ENCODE data around the gene CEL. TPM values are rescaled to one million over a fixed set of nuclear protein-coding genes. Genes with fewer than 3 reads are reported as not detected.
A peak's percentile ranks its signal among the peaks of the same experiment; 100 is the strongest.

Gene CEL
- total RNA-seq, 1 donor from 2014 or later: 3.4 TPM

- Histone ChIP-seq H3K79me2 (ENCODE audit: insufficient read depth, low read length) (peaks cover 25% of the 10 kb centered on the region), H3K27ac (ENCODE audit: low read depth, low read length) (no peak overlapping the region), H3K36me3 (ENCODE audit: insufficient read depth, low read length) (peaks cover 2% of the 10 kb centered on the region), H3K4me3 (ENCODE audit: insufficient read depth, low read depth, low read length) (no peak overlapping the region), H2AFZ (ENCODE audit: low read depth, low read length) (no peak overlapping the region), H3K27me3 (ENCODE audit: insufficient read depth, low read length) (no peaks in the 10 kb centered on the region), H4K20me1 (ENCODE audit: insufficient read depth, low read length) (peaks cover 55% of the 10 kb centered on the region), H3K4me2 (ENCODE audit: low read length) (no peak overlapping the region), H3K4me1 (ENCODE audit: insufficient read depth, low read length) (peaks cover 26% of the 10 kb centered on the region), H3K9ac (ENCODE audit: low read length) (no peak overlapping the region), H3K9me3 (ENCODE audit: insufficient read depth, low read depth, low read length) (no peaks in the 10 kb centered on the region)
- H3K9me3 Mint-ChIP-seq (ENCODE audit: unreplicated experiment): no peaks in the 10 kb centered on the region
- H3K4me1 Mint-ChIP-seq (ENCODE audit: low read depth, unreplicated experiment): peaks cover 9% of the 10 kb centered on the region
- H3K27ac Mint-ChIP-seq (ENCODE audit: unreplicated experiment): no peak overlapping the region
- H3K36me3 Mint-ChIP-seq (ENCODE audit: low read depth, unreplicated experiment): peaks cover 15% of the 10 kb centered on the region
- TF ChIP-seq EZH2 (IDR thresholded peaks at IDR 0.05; ENCODE audit: insufficient read depth, low read length): no peak
- TF ChIP-seq, protein P1, sequence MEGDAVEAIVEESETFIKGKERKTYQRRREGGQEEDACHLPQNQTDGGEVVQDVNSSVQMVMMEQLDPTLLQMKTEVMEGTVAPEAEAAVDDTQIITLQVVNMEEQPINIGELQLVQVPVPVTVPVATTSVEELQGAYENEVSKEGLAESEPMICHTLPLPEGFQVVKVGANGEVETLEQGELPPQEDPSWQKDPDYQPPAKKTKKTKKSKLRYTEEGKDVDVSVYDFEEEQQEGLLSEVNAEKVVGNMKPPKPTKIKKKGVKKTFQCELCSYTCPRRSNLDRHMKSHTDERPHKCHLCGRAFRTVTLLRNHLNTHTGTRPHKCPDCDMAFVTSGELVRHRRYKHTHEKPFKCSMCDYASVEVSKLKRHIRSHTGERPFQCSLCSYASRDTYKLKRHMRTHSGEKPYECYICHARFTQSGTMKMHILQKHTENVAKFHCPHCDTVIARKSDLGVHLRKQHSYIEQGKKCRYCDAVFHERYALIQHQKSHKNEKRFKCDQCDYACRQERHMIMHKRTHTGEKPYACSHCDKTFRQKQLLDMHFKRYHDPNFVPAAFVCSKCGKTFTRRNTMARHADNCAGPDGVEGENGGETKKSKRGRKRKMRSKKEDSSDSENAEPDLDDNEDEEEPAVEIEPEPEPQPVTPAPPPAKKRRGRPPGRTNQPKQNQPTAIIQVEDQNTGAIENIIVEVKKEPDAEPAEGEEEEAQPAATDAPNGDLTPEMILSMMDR (IDR thresholded peaks at IDR 0.05; ENCODE audit: insufficient read depth, low read depth, low read length): no peak
- H3K27me3 Mint-ChIP-seq (ENCODE audit: low read depth, unreplicated experiment): no peaks in the 10 kb centered on the region
- H3K4me3 Mint-ChIP-seq (ENCODE audit: unreplicated experiment): peak overlapping the region; percentile 20
- FAIRE-seq: no peak
- DNase-seq (ENCODE audit: low read depth): no peak
Observed at GRCh38 chr9:133109931-133110650, 48.3 kb downstream of the CEL start.

DNA sequence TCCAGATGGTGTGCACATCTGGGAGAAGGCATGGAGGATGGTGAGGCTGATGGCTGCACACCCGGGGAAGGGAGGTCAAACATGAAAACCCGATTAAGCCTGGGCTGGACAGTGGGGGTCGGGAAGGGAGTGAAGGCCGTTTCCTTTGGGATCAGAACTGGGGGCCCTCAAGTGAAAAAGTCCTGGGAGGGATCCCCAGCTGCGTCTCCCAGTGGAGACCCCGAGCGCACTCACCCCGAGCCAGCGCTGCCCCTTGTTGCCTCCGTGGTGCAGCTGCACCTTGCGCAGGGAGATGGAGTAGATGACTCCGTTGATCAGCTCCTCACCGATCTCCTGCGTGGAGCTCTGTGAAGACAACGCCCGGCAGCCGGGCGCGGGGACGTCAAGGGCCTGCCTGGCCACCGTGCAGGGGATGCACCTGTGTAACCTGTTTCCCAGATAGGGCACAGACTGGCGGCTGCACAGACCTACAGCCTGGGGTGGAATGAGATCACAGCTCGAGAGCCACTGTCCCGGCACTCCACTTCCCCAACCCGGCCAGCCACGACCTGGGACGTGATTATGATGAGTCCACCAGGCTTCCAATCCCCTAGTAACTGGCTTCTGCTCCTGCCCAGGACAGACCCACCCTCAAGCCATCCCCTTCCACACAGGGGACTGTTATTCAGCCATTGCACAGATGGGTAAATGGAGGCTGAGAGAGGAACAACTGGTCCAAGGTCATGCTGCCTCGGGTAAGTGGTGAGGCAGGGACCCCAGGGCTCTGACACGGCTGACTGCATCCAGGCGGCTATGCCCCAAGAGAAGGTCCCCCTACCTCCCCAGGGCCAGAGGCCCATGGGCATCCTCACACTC is 50.3 kb downstream of the CEL start:
- no peak overlapping the region for H3K4me3 Mint-ChIP-seq (ENCODE audit: unreplicated experiment)
- peaks cover 62% of the 10 kb centered on the region for H4K20me1 ChIP-seq (ENCODE audit: insufficient read depth, low read length)

More for the DNA sequence above, 50.3 kb downstream of the CEL start:
- H3K4me2 ChIP-seq (ENCODE audit: low read length): no peak overlapping the region
- no peak for DNase-seq (ENCODE audit: low read depth)
- H3K27me3 Mint-ChIP-seq (ENCODE audit: low read depth, unreplicated experiment): no peaks in the 10 kb centered on the region
- H3K9me3 Mint-ChIP-seq (ENCODE audit: unreplicated experiment): no peaks in the 10 kb centered on the region
- H3K4me1 ChIP-seq (ENCODE audit: insufficient read depth, low read length): peaks cover 42% of the 10 kb centered on the region
- H3K4me1 Mint-ChIP-seq (ENCODE audit: low read depth, unreplicated experiment): peaks cover 16% of the 10 kb centered on the region
- TF ChIP-seq, protein P1 (IDR thresholded peaks at IDR 0.05; ENCODE audit: insufficient read depth, low read depth, low read length): no peak
- TF ChIP-seq EZH2 (IDR thresholded peaks at IDR 0.05; ENCODE audit: insufficient read depth, low read length): no peak
- H3K9me3 ChIP-seq (ENCODE audit: insufficient read depth, low read depth, low read length): no peaks in the 10 kb centered on the region
- H3K9ac ChIP-seq (ENCODE audit: low read length): no peak overlapping the region
- no peaks in the 10 kb centered on the region for H3K27me3 ChIP-seq (ENCODE audit: insufficient read depth, low read length)
- no peak overlapping the region for H2AFZ ChIP-seq (ENCODE audit: low read depth, low read length)
- no peak overlapping the region for H3K4me3 ChIP-seq (ENCODE audit: insufficient read depth, low read depth, low read length)
- H3K27ac Mint-ChIP-seq (ENCODE audit: unreplicated experiment): no peak overlapping the region
- H3K79me2 ChIP-seq (ENCODE audit: insufficient read depth, low read length): peaks cover 42% of the 10 kb centered on the region
- H3K27ac ChIP-seq (ENCODE audit: low read depth, low read length): no peak overlapping the region
- H3K36me3 Mint-ChIP-seq (ENCODE audit: low read depth, unreplicated experiment): peaks cover 15% of the 10 kb centered on the region
- H3K36me3 ChIP-seq (ENCODE audit: insufficient read depth, low read length): no peaks in the 10 kb centered on the region
- no peak for FAIRE-seq
